Stimulated activated CD4-positive, alpha-beta T cell treated with anti-CD3 and anti-CD28 coated beads, TNF-alpha, amount 100 ng/mL, for 4 hours (primary cell): Measurements from ENCODE around the gene PRKX.
A peak's percentile ranks its signal among the peaks of the same experiment; 100 is the strongest.
"Not testable (repeated sequence)": the region's sequence is repeated elsewhere in the genome, so short reads cannot be mapped to it uniquely, and the experiment has no call there.

Experiments used
- DNase-seq, 3 experiments: peaks; one replicate each; pipeline ENCODE4 v3.0.0-alpha.2; 2020; ENCODE audit warnings: low read depth in 3 of 3

The PRKX gene

GRCh38 chrX:3713225-3713936, at the start of gene PRKX:
Gene PRKX, minus strand, starts transcription at chrX:3713649. Its CDS starts 396 bp downstream, at chrX:3713253.
- peak; percentile 46 to 62 (median 52) for DNase-seq

DNA sequence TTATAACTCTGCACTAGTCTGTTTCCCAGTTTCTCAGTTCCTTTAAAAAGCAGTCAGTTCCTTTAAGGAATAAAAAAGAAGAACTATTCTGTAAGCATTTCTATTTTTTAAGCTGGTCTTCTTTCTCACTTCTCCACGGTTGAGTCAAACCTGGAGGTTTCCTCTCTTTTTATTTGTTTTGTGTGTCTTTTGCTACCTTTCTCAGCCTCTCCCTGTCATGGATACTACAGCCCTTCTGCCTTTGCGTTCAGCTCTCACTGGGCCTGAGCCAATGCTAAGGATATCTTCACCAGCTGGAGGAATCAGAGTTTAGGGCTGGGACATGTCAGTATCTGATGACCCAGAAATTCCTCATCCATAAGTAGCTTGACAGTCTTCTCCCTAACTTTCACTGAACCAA, 49.7 kb upstream of the PRKX start:
- DNase-seq = no peak

DNA sequence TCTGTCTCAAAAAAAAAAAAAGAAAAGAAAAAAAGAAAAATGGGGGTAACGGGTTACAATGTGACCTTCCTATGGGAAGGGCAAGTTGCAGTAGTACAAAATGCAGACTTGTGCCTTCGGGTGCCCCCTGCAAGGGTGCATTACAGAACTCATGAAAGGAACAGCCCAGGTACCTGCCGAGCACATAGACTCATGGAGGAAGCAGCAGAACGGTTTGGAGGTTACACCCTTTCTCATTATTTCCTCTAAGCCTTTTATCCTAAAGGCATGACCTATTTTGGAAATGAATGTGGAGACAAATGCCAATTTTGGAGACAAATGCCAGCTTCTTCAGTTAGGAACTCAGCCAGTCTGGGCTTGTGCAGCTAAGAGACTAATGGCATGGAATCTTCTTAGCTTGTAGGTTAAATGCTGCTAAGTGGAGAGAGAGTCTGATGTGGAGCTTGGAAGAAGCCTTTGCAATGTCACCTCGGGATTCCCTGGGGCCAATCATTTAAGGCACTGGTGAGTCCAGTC, 44.1 kb upstream of the PRKX start:
- DNase-seq = no peak

GRCh38 chrX:3748052-3748559, 34.7 kb upstream of the PRKX start:
- DNase-seq = no peak

- DNase-seq = peak in 2 of 3 experiments; percentile 0 to 1
Observed at GRCh38 chrX:3743801-3744439, 30.5 kb upstream of the PRKX start.

GRCh38 chrX:3740946-3741345, 27.5 kb upstream of the PRKX start:
- not testable (repeated sequence) for DNase-seq

DNA sequence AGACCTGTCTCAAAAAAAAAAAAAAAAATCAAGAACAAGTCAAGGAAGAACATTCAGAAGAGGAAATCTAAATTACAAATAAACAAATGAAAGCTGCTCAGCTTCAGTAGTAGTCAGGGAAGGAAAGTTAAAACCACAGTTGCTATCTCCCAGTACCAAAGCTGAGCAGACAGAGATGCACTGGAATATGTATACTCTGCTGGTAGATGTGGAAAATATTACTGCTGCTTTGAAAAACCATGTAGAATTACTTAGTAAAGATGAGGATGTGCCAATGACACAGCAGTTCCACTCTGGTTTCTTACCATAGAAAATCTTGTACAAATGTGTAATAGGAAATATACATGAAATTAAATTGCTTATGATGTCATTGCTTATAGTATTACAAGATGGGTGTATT, 25.1 kb upstream of the PRKX start:
- DNase-seq = no peak

DNA sequence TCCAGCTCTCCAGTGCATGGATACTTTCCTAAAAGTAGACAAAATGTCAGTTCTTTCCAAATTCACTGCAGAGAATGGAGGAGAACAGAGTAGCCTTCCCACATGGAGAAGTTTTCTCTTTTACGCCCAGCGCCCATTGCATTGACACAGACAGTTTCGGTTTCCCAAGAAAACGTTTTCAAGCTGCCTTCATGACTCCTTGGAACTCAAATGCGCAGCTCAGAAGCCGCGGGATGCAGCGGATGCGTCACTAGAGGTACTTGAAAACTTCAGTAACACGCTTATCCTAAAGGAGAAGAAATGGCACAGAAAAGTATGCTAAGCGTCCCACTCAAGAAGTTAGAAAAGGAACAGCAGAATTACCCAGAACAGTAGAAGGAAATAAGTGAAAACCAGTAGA, 23.1 kb upstream of the PRKX start:
- DNase-seq = not testable (repeated sequence)

DNA sequence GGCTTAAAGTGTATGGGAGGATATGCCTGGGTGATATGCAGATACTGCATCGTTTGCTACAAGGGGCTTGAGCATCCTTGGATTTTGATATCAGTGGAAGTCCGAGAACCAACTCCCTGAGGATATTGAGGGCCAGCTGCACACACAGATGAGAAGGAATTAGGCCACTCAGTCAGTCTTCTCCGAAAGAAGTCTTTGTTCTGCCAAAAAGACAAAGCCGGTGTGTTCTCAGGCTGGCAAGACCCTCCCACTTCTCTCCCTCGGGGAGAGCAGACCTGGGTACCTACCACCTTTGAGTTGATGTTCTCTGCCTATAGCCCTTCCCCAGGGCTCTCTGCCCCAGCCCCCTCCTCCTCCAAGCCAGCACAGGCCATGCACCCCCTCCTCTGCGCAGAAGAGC, 22.4 kb upstream of the PRKX start:
- DNase-seq = not testable (repeated sequence)

- DNase-seq = not testable (repeated sequence)
Observed at GRCh38 chrX:3734456-3734855, 21.0 kb upstream of the PRKX start.

- DNase-seq = no peak
Observed at GRCh38 chrX:3733043-3733430, 19.6 kb upstream of the PRKX start.

DNA sequence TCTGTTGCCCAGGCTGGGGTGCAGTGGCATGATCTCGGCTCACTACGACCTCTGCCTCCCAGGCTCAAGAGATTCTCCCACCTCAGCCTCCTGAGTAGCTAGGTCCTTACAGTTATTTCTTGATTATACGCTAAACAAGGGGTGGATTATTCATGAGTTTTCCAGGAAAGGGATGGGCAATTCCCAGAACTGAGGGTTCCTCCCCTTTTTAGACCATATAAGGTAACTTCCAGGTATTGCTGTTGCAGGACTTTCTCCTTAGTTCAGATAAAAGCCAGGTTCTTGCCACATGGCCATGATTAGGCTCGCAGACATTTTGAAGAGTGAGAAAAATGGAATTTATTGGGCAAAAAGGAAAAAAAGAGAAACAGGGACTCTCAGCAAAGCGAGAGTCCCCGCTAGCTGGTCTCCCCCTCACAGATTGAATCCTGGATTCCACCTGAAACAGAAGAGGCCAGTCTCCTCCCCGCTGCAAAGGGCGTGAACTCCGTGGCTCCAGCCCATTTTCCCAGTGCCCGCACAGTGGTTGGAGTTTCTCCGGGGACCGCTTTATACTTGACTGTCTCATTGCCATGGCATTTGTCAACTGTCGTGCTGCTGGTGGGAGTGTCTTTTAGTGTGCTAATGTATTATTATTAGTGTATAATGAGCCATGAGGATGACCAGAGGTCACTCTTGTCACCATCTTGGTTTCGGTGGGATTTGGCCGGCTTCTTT, 19.0 kb upstream of the PRKX start:
- not testable (repeated sequence) for DNase-seq

- DNase-seq = no peak
Observed at GRCh38 chrX:3728454-3728853, 15.0 kb upstream of the PRKX start.

GRCh38 chrX:3723460-3723859, 10.0 kb upstream of the PRKX start:
- DNase-seq = not testable (repeated sequence)

DNA sequence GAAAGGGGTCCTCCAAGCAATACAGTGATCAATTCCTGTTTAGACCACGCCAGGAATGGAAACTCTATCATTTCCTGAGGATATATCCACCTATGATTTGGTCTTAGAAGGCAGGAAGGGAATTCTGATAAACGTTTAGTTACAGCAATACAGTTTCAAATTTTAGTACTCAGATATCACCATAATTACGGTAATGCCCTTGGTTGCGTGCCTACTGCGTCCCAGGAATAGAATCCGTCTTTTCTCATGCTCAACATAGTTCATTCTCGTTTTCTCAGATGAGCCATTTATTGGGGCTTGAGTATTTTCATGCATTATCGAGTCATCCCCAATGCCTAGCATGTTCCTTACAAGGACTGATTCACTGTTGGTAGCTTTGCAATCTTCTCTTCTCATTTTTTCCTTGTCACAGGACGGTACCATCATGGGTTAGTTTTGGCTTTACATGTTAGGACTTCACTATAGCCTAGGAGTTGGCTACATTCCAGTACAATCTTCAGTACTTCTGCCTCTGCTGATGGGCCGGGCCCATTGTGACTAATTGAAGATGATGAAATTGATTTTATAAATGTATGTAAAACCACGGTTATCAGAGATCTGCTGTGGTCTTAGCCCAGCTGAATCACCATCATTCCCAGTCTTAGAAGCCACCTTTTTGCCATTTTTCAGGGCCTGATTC, 4.4 kb upstream of the PRKX start:
- no peak for DNase-seq

GRCh38 chrX:3715921-3716320, 2.5 kb upstream of the PRKX start:
- no peak for DNase-seq

- DNase-seq = not testable (repeated sequence)
Observed at GRCh38 chrX:3714706-3715479, 1.4 kb upstream of the PRKX start.

- no peak for DNase-seq
Observed at GRCh38 chrX:3713937-3714434, 537 bp upstream of the PRKX start.

GRCh38 chrX:3712870-3713224, 602 bp downstream of the PRKX start:
- no peak for DNase-seq

GRCh38 chrX:3712051-3712869, 1.2 kb downstream of the PRKX start:
- DNase-seq = no peak
